A673 (cell line): ENCODE data around the gene CHIC2. TPM values are rescaled to one million over a fixed set of nuclear protein-coding genes. Genes with fewer than 3 reads are reported as not detected.

ENCODE experiments used
- BruUV-seq: library from RNA; stranded (reverse); fragments of 400-500 nt; replicated peaks from 2 replicates; lab custom pipeline; 2021; lab: Mats Ljungman, UMichigan
- CTCF ChIA-PET: fragments of 300-600 bp; sonication (Branson Sonifier 250); formaldehyde crosslinking; loops from one replicate; lab custom pipeline; 2022; ENCODE audit warnings: antibody characterized with exemption; lab: Charles Lee
- POLR2A ChIA-PET: fragments of 300-600 bp; sonication (Branson Sonifier 250); formaldehyde crosslinking; loops from one replicate; lab custom pipeline; 2022; ENCODE audit warnings: antibody characterized with exemption; ENCODE audit not compliant: low non-redundant PET; lab: Charles Lee
- DNase-seq: peaks from one replicate; pipeline ENCODE4 v3.0.0-alpha.2; 2015; ENCODE audit warnings: low spot score
- H3K27ac ChIP-seq: fragments of 200-600 bp; sonication (generic); 2 replicates; pipeline ENCODE4 v1.5.1; 2016; ENCODE audit warnings: mixed run types, low read depth, mild to moderate bottlenecking, mixed read lengths, antibody characterized with exemption, low read length; ENCODE audit not compliant: poor library complexity, severe bottlenecking
- H3K27me3 ChIP-seq: fragments of 200-600 bp; sonication (generic); replicated peaks from 2 replicates; pipeline ENCODE4 v1.6.1; 2017; ENCODE audit warnings: mixed run types, low read depth, mild to moderate bottlenecking, mixed read lengths, antibody characterized with exemption, low read length; ENCODE audit not compliant: insufficient read depth, poor library complexity
- H3K36me3 ChIP-seq: fragments of 200-600 bp; sonication (generic); 2 replicates; pipeline ENCODE4 v1.6.1; 2016; ENCODE audit warnings: mixed run types, mild to moderate bottlenecking, mixed read lengths, antibody characterized with exemption, low read length; ENCODE audit not compliant: insufficient read depth, poor library complexity, severe bottlenecking
- H3K4me1 ChIP-seq: fragments of 200-600 bp; sonication (generic); 2 replicates; pipeline ENCODE4 v1.6.1; 2017; ENCODE audit warnings: mixed run types, mild to moderate bottlenecking, mixed read lengths, antibody characterized with exemption, low read length; ENCODE audit not compliant: insufficient read depth, poor library complexity, severe bottlenecking
- H3K4me3 ChIP-seq: fragments of 200-600 bp; sonication (generic); 2 replicates; pipeline ENCODE4 v1.5.1; 2016; ENCODE audit warnings: low read depth, mixed run types, mild to moderate bottlenecking, mixed read lengths, low read length; ENCODE audit not compliant: poor library complexity, severe bottlenecking
- H3K9me3 ChIP-seq: fragments of 200-600 bp; sonication (generic); 2 replicates; pipeline ENCODE4 v1.6.1; 2016; ENCODE audit warnings: mixed run types, low read depth, mild to moderate bottlenecking, mixed read lengths, antibody characterized with exemption, low read length; ENCODE audit not compliant: poor library complexity, severe bottlenecking
- EZH2 ChIP-seq: fragments of 200-600 bp; sonication (generic); IDR thresholded peaks from 2 replicates; pipeline ENCODE4 v1.6.1; 2017; ENCODE audit warnings: borderline replicate concordance, low read depth, mild to moderate bottlenecking, mixed read lengths, antibody characterized with exemption, low read length; ENCODE audit not compliant: poor library complexity, severe bottlenecking
- intact Hi-C: fragments of 100-400 bp; cut with micrococcal nuclease; formaldehyde crosslinking; loops from one replicate; pipeline ENCODE4 v1.10.0; 2022; ENCODE audit not compliant: unreplicated experiment
- total RNA-seq: library from RNA; stranded (reverse); gene quantifications from 2 replicates; pipeline ENCODE4 v1.2.3, GENCODE V29; 2021
- TF ChIP-seq, protein P1 (sequence below): fragments of 300-800, 200-600 bp; sonication (generic); conservative IDR thresholded peaks from 2 replicates; pipeline ENCODE4 v1.5.1; 2017; ENCODE audit warnings: low read depth, mild to moderate bottlenecking, antibody characterized with exemption, low read length, moderate library complexity, mixed read lengths

The CHIC2 gene
- total RNA-seq, 1 experiment from 2014 or later = 8.1 TPM

DNA sequence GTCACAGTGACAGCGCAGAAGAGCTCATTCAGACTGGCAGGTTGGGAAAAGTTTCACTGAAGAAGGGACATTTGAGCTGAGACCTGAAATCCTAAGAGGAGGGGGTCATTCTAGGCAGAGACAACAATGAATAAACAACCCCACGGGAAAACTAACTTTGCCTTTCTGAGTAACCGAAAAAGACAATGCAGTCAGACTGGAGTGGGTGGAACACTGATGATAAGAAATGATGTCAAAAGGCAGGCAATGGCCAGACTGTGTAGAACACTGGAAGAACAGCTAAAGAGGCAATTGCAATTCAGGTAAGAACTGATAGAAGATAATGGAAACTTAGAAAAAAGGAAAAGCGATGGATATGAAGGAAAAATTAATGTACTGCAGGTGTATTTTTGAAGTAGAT is 73.8 kb downstream of the CHIC2 start:
- Histone ChIP-seq H3K36me3 (no peaks in the 10 kb centered on the region), H3K9me3 (no peaks in the 10 kb centered on the region), H3K27me3 (no peaks in the 10 kb centered on the region), H3K4me1 (no peaks in the 10 kb centered on the region), H3K27ac (no peak overlapping the region), H3K4me3 (no peak overlapping the region)
- intact Hi-C loops = no loop called here
- TF ChIP-seq, protein P1, sequence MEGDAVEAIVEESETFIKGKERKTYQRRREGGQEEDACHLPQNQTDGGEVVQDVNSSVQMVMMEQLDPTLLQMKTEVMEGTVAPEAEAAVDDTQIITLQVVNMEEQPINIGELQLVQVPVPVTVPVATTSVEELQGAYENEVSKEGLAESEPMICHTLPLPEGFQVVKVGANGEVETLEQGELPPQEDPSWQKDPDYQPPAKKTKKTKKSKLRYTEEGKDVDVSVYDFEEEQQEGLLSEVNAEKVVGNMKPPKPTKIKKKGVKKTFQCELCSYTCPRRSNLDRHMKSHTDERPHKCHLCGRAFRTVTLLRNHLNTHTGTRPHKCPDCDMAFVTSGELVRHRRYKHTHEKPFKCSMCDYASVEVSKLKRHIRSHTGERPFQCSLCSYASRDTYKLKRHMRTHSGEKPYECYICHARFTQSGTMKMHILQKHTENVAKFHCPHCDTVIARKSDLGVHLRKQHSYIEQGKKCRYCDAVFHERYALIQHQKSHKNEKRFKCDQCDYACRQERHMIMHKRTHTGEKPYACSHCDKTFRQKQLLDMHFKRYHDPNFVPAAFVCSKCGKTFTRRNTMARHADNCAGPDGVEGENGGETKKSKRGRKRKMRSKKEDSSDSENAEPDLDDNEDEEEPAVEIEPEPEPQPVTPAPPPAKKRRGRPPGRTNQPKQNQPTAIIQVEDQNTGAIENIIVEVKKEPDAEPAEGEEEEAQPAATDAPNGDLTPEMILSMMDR = no peak
- TF ChIP-seq EZH2 = no peak
- ChIA-PET CTCF (no interaction called here), POLR2A (no interaction called here)
- DNase-seq = no peak
- no TSS peak for BruUV-seq

DNA sequence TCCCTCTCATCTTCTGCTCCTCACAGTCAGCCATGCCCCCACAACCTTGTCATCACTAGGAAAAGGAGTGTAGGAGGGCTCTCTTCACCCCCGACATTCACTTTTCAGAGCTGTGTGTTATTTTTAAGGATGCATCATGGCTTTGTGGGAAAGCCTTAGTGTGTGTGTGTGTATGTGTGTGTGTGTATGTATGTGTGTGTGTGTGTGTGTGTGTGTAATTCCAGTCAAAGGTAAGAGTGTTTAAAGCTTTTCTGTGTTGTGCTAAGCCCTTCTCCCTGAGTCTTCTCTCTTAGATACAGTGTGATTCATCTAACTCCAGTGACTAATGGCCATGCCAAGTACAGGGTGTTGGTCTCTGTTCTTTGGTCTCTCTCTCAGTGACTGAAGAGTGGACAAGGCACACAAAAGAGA is 76.6 kb downstream of the CHIC2 start:
- Histone ChIP-seq H3K27ac (no peak overlapping the region), H3K4me1 (no peaks in the 10 kb centered on the region), H3K36me3 (no peaks in the 10 kb centered on the region), H3K4me3 (no peak overlapping the region), H3K27me3 (no peaks in the 10 kb centered on the region), H3K9me3 (no peaks in the 10 kb centered on the region)
- BruUV-seq = no TSS peak
- POLR2A ChIA-PET = no interaction called here
- DNase-seq = no peak
- TF ChIP-seq, protein P1 = no peak
- no peak for TF ChIP-seq EZH2
- CTCF ChIA-PET = no interaction called here
- intact Hi-C loops = no loop called here

DNA sequence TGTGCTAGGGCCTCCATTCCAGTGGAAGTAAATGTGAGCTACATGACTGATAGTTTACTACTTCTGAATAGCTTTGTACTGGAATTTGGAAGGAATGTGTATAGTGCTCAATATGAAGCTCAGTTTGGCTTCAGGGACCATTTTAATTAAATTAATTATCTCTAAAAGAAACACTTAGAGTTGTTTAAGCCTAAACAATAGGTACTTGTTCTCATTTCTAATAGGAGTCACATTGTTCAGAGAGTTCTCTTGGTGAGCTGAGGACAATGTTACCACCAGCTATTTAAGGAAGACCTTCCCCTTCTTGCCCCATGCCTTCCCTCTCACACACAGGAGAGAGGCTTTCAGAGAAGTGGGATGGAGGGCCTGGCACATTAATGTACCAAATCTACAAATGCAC is 78.3 kb downstream of the CHIC2 start:
- POLR2A ChIA-PET = interaction anchor here (0.5 kb wide), 1 partner anchor 1876 kb away, joined by 6 read pairs; no protein-coding TSS in a partner anchor
- Histone ChIP-seq H3K27me3 (no peaks in the 10 kb centered on the region), H3K27ac (no peak overlapping the region), H3K4me1 (no peaks in the 10 kb centered on the region), H3K36me3 (no peaks in the 10 kb centered on the region), H3K9me3 (no peaks in the 10 kb centered on the region), H3K4me3 (no peak overlapping the region)
- no TSS peak for BruUV-seq
- TF ChIP-seq EZH2 = no peak
- TF ChIP-seq, protein P1 = no peak
- DNase-seq = no peak
- CTCF ChIA-PET = no interaction called here
- intact Hi-C loops = no loop called here
